Neural cell (in vitro differentiated cells): Measurements from ENCODE around the gene UCK2.

Source experiments
- POLR2AphosphoS5 ChIP-seq: IDR thresholded peaks from 2 replicates; pipeline ENCODE4 v1.6.1; 2012
- RAD21 ChIP-seq: fragments of 450-650 bp; conservative IDR thresholded peaks from 2 replicates; pipeline ENCODE4 v1.6.1; 2014; ENCODE audit warnings: antibody characterized with exemption, mild to moderate bottlenecking, moderate library complexity

DNA sequence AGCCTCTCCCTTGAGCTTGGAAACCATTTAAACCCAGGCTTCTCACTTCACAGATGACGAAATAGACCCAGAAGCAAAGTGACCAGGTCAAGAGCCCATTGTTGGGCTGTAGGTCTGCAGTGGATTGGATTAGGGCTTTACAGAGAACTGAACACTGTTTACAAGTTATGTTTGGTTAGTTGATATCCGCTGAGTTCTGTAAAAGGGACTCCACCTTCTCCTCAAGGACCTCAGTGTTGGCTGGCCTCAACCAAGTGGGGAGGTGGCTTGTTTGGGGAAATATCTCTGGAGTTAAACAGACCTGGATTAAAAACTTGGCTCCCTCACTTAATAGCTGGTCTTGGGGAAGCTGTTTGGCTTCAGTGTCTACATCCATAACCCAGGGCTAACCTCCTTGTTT is 88.1 kb downstream of the UCK2 start:
- no peak for TF ChIP-seq RAD21
- no peak for TF ChIP-seq POLR2AphosphoS5
